H1 (cell line): Measurements from ENCODE around the gene SLC38A10. TPM values are rescaled to one million over a fixed set of nuclear protein-coding genes. Genes with fewer than 3 reads are reported as not detected.

Source experiments
- CTCF ChIA-PET: fragments of 300-600 bp; sonication (Branson Sonifier 250); formaldehyde crosslinking; loops from one replicate; lab custom pipeline; 2021; ENCODE audit not compliant: partially characterized antibody; lab: Charles Lee
- POLR2A ChIA-PET: fragments of 300-600 bp; sonication (Branson Sonifier 250); formaldehyde crosslinking; loops from one replicate; lab custom pipeline; 2021; ENCODE audit warnings: inconsistent platforms; ENCODE audit not compliant: partially characterized antibody; lab: Charles Lee
- DNase-seq, 2 experiments: peaks; one replicate each; pipeline versions ENCODE4 v3.0.0 to v3.0.0-alpha.2; 2010 to 2022; ENCODE audit warnings: low spot score in 2 of 2, low read depth in 1 of 2, mixed read lengths in 1 of 2
- FAIRE-seq: peaks from 2 replicates; lab custom pipeline; 2011; peaks lifted over from hg19 to GRCh38; lab: Jason Lieb, UNC
- H2AFZ ChIP-seq: 2 replicates; pipeline ENCODE4 v1.8.1; 2012; ENCODE audit warnings: low read length, inconsistent platforms
- H2AK5ac ChIP-seq: 2 replicates; pipeline ENCODE4 v1.6.1; 2013; ENCODE audit warnings: low read depth, low read length
- H2BK120ac ChIP-seq: replicated peaks from 2 replicates; pipeline ENCODE3; 2013; ENCODE audit warnings: low read depth, low read length, inconsistent platforms
- H2BK12ac ChIP-seq: 2 replicates; pipeline ENCODE4 v1.6.1; 2013; ENCODE audit warnings: low read depth, low read length
- H2BK15ac ChIP-seq: 2 replicates; pipeline ENCODE4 v1.6.1; 2013; ENCODE audit warnings: low read length
- H2BK20ac ChIP-seq: 2 replicates; pipeline ENCODE4 v1.6.1; 2013; ENCODE audit warnings: low read length
- H2BK5ac ChIP-seq: 2 replicates; pipeline ENCODE4 v1.6.1; 2013; ENCODE audit warnings: low read depth, low read length
- H3K14ac ChIP-seq: 2 replicates; pipeline ENCODE4 v1.6.1; 2013; ENCODE audit warnings: inconsistent platforms; ENCODE audit not compliant: insufficient read length
- H3K18ac ChIP-seq: 2 replicates; pipeline ENCODE4 v1.6.1; 2013; ENCODE audit warnings: low read length; ENCODE audit errors: extremely low read depth
- H3K23ac ChIP-seq: 2 replicates; pipeline ENCODE4 v1.6.1; 2013; ENCODE audit warnings: inconsistent platforms; ENCODE audit not compliant: insufficient read length
- H3K23me2 ChIP-seq: 2 replicates; pipeline ENCODE4 v1.6.1; 2013; ENCODE audit warnings: low read depth, low read length
- H3K27ac ChIP-seq: 2 replicates; pipeline ENCODE4 v1.6.1; 2011; ENCODE audit warnings: low read depth, low read length, inconsistent platforms
- H3K27me3 ChIP-seq, 4 experiments: replicated peaks in 1 of 4; 1 replicate in 1 of 4; 2 replicates in 3 of 4; pipeline versions ENCODE4 v1.6.1 to v1.8.1; 2011 to 2013; ENCODE audit warnings: low read length in 3 of 4, mild to moderate bottlenecking in 3 of 4, inconsistent platforms in 2 of 4, mixed read lengths in 2 of 4, moderate library complexity in 1 of 4; ENCODE audit not compliant: control insufficient read depth in 3 of 4, insufficient read depth in 3 of 4; ENCODE audit errors: extremely low read depth in 1 of 4
- H3K36me3 ChIP-seq, 4 experiments: 2 replicates each; pipeline versions ENCODE4 v1.6.1 to v1.8.1; 2011 to 2013; ENCODE audit warnings: mild to moderate bottlenecking in 4 of 4, low read length in 3 of 4, moderate library complexity in 2 of 4, control low read depth in 1 of 4, inconsistent platforms in 1 of 4; ENCODE audit not compliant: insufficient read depth in 4 of 4, control insufficient read depth in 2 of 4
- H3K4ac ChIP-seq: replicated peaks from 2 replicates; pipeline ENCODE3; 2013; ENCODE audit warnings: low read length, low read depth, mixed read lengths, inconsistent platforms; ENCODE audit not compliant: insufficient read length
- H3K4me1 ChIP-seq, 4 experiments: replicated peaks in 1 of 4; 1 replicate in 1 of 4; 2 replicates in 3 of 4; pipeline versions ENCODE4 v1.6.1 to v1.8.1; 2011 to 2013; ENCODE audit warnings: low read length in 3 of 4, inconsistent platforms in 2 of 4, mixed read lengths in 1 of 4; ENCODE audit not compliant: insufficient read depth in 4 of 4, control insufficient read depth in 3 of 4
- H3K4me2 ChIP-seq, 2 experiments: 2 replicates each; pipeline versions ENCODE4 v1.6.1 to v1.8.1; 2011 to 2013; ENCODE audit warnings: low read depth in 2 of 2, low read length in 2 of 2, control low read depth in 1 of 2, inconsistent platforms in 1 of 2, mild to moderate bottlenecking in 1 of 2; ENCODE audit not compliant: insufficient read depth in 1 of 2
- H3K4me3 ChIP-seq, 4 experiments: fragments of 200-600, 300-600 bp in 1 of 4; sonication (generic), shearing (Covaris generic), sonication (Bioruptor Twin) in 1 of 4; 2 replicates each; pipeline versions ENCODE4 v1.5.1 to v1.8.1; 2011 to 2016; ENCODE audit warnings: low read length in 4 of 4, low read depth in 3 of 4, control low read depth in 2 of 4, inconsistent platforms in 2 of 4, mild to moderate bottlenecking in 2 of 4, mixed read lengths in 1 of 4, moderate library complexity in 1 of 4; ENCODE audit not compliant: insufficient read depth in 2 of 4; ENCODE audit errors: extremely low read depth in 1 of 4
- H3K56ac ChIP-seq: replicated peaks from 2 replicates; pipeline ENCODE3; 2013; ENCODE audit warnings: low read depth, mild to moderate bottlenecking, mixed read lengths, low read length, inconsistent platforms; ENCODE audit not compliant: insufficient read length
- H3K79me1 ChIP-seq: 2 replicates; pipeline ENCODE4 v1.6.1; 2013; ENCODE audit warnings: low read depth, low read length, control low read depth
- H3K79me2 ChIP-seq, 2 experiments: 2 replicates each; pipeline versions ENCODE4 v1.6.1 to v1.8.1; 2012 to 2013; ENCODE audit warnings: low read length in 2 of 2, mild to moderate bottlenecking in 2 of 2, inconsistent platforms in 1 of 2; ENCODE audit not compliant: insufficient read depth in 2 of 2, control insufficient read depth in 1 of 2
- H3K9ac ChIP-seq, 4 experiments: replicated peaks in 1 of 4; 1 replicate in 1 of 4; 2 replicates in 3 of 4; pipeline versions ENCODE4 v1.6.1 to v1.8.1; 2011 to 2013; ENCODE audit warnings: low read depth in 3 of 4, low read length in 3 of 4, control low read depth in 2 of 4, mild to moderate bottlenecking in 2 of 4, moderate library complexity in 2 of 4, inconsistent platforms in 1 of 4; ENCODE audit errors: extremely low read depth in 1 of 4
- H3K9me3 ChIP-seq, 2 experiments: 2 replicates each; pipeline versions ENCODE4 v1.6.1 to v1.8.1; 2012 to 2013; ENCODE audit warnings: mild to moderate bottlenecking in 2 of 2, moderate library complexity in 2 of 2, control low read depth in 1 of 2, inconsistent platforms in 1 of 2, low read depth in 1 of 2, low read length in 1 of 2, mixed read lengths in 1 of 2; ENCODE audit not compliant: insufficient read depth in 2 of 2
- H4K20me1 ChIP-seq, 2 experiments: replicated peaks in 1 of 2; 2 replicates each; pipeline versions ENCODE3 to v1.8.1; 2011 to 2013; ENCODE audit warnings: inconsistent platforms in 2 of 2, low read length in 2 of 2, mild to moderate bottlenecking in 1 of 2; ENCODE audit not compliant: insufficient read depth in 2 of 2, control insufficient read depth in 1 of 2
- H4K5ac ChIP-seq: 2 replicates; pipeline ENCODE4 v1.6.1; 2013; ENCODE audit warnings: low read length, low read depth, mixed read lengths, inconsistent platforms; ENCODE audit not compliant: insufficient read length
- H4K8ac ChIP-seq: 2 replicates; pipeline ENCODE4 v1.8.0; 2013; ENCODE audit warnings: mild to moderate bottlenecking, moderate library complexity, low read length, inconsistent platforms; ENCODE audit not compliant: insufficient read depth; ENCODE audit errors: extremely low read depth
- H4K91ac ChIP-seq: replicated peaks from 2 replicates; pipeline ENCODE3; 2013; ENCODE audit warnings: low read length, mixed read lengths, inconsistent platforms; ENCODE audit not compliant: insufficient read length
- BCL11A ChIP-seq, 2 experiments: IDR thresholded peaks; one replicate each; pipeline ENCODE4 v1.6.1; 2011; ENCODE audit warnings: low read depth in 2 of 2, low read length in 2 of 2, mild to moderate bottlenecking in 2 of 2
- CEBPB ChIP-seq: IDR thresholded peaks from 2 replicates; pipeline ENCODE4 v1.6.1; 2012; ENCODE audit warnings: low read depth, low read length
- CREB1 ChIP-seq: IDR thresholded peaks from 2 replicates; pipeline ENCODE4 v1.6.1; 2012; ENCODE audit warnings: inconsistent platforms
- CTBP2 ChIP-seq: IDR thresholded peaks from 2 replicates; pipeline ENCODE4 v1.7.0; 2011; ENCODE audit warnings: borderline replicate concordance, mild to moderate bottlenecking, moderate library complexity, mixed read lengths, low read length; ENCODE audit not compliant: insufficient read depth, insufficient read length
- EGR1 ChIP-seq: IDR thresholded peaks from 2 replicates; pipeline ENCODE4 v1.6.1; 2011; ENCODE audit warnings: low read depth, low read length, borderline replicate concordance
- JUN ChIP-seq: IDR thresholded peaks from 2 replicates; pipeline ENCODE4 v1.6.1; 2011; ENCODE audit warnings: low read depth, mild to moderate bottlenecking, improper control_type of control experiment, low read length
- JUND ChIP-seq: IDR thresholded peaks from 2 replicates; pipeline ENCODE4 v1.6.1; 2011; ENCODE audit warnings: mild to moderate bottlenecking, improper control_type of control experiment, low read length
- NRF1 ChIP-seq: IDR thresholded peaks from 2 replicates; pipeline ENCODE4 v1.6.1; 2011; ENCODE audit warnings: mild to moderate bottlenecking, low read depth, low read length, improper control_type of control experiment
- POU5F1 ChIP-seq: IDR thresholded peaks from 2 replicates; pipeline ENCODE4 v1.6.1; 2011; ENCODE audit warnings: low read depth, mild to moderate bottlenecking, low read length, moderate library complexity
- RFX5 ChIP-seq: IDR thresholded peaks from 2 replicates; pipeline ENCODE4 v1.6.1; 2011; ENCODE audit warnings: low read depth, low read length, improper control_type of control experiment, borderline replicate concordance
- RNF2 ChIP-seq: fragments of 200-900, 300-1000 bp; sonication (generic); IDR thresholded peaks from 2 replicates; pipeline ENCODE4 v1.7.1; 2016; ENCODE audit warnings: borderline replicate concordance, low read depth, mild to moderate bottlenecking, antibody characterized with exemption, low read length; ENCODE audit not compliant: poor library complexity, severe bottlenecking; ENCODE audit errors: missing control alignments
- SAP30 ChIP-seq: fragments of 300-600 bp; sonication (generic); IDR thresholded peaks from 2 replicates; pipeline ENCODE4 v1.7.1; 2012; ENCODE audit warnings: low read length, moderate library complexity, mild to moderate bottlenecking, inconsistent platforms; ENCODE audit not compliant: insufficient read depth, insufficient replicate concordance
- SIRT6 ChIP-seq: IDR thresholded peaks from one replicate; pipeline ENCODE4 v1.7.1; 2012; ENCODE audit warnings: low read length, inconsistent platforms
- TAF7 ChIP-seq: optimal IDR thresholded peaks from 2 replicates; pipeline ENCODE3; 2011; ENCODE audit warnings: low read depth, mild to moderate bottlenecking, inconsistent platforms, low read length, moderate library complexity, borderline replicate concordance
- ZNF274 ChIP-seq: IDR thresholded peaks from 2 replicates; pipeline ENCODE4 v1.7.0; 2012; ENCODE audit warnings: low read length, borderline replicate concordance; ENCODE audit errors: extremely low read depth
- WGBS, 2 experiments: shearing (Covaris generic) in 1 of 2; methylation state at CpG; one replicate each; pipeline versions ENCODE4 v1.1.6 to v1.1.7; 2013 to 2015; ENCODE audit warnings: low lambda C conversion rate in 2 of 2, mixed read lengths in 2 of 2, inconsistent platforms in 1 of 2, low coverage in 1 of 2, missing lambda C conversion rate in 1 of 2; ENCODE audit not compliant: insufficient replicate concordance in 2 of 2, insufficient coverage in 1 of 2, insufficient read length in 1 of 2; ENCODE audit errors: extremely low coverage in 1 of 2, missing lambda C conversion rate in 1 of 2; 5-methylcytosine and 5-hydroxymethylcytosine counted together
- polyA plus RNA-seq, 7 experiments: library from polyadenylated mRNA; depleted of rRNA in 3 of 7; stranded (reverse) in 5 of 7; unstranded in 2 of 7; fragments of >200 nt in 5 of 7; fragments of 200-250 nt in 2 of 7; gene quantifications; 1 replicate in 5 of 7; 2 replicates in 1 of 7; 4 replicates in 1 of 7; pipeline versions ENCODE4 v1.2.1 to v1.2.3, GENCODE V29; 2011 to 2013; ENCODE audit warnings: missing spikeins in 2 of 7, mixed read lengths in 2 of 7
- total RNA-seq: library from RNA; stranded (reverse); fragmentation: NEBNext Ultra II Directional; extraction: Animal tissue kit (Norgen Biotek cat#: 25700); gene quantifications from 2 replicates; pipeline ENCODE4 v1.2.1, GENCODE V29; 2021

SLC38A10 gene
- total and polyA plus RNA-seq, 2 of the 8 experiments (the other 6 are each of a cell fraction or from before 2014, with no cell fraction given) = 26.4 to 41.0 TPM

- FAIRE-seq (no peak), DNase-seq (no peak)
- Histone ChIP-seq H4K20me1 (peaks cover 3 to 14% of the 10 kb centered on the region in 2 experiments), H2BK20ac (no peak overlapping the region), H2BK120ac (no peak overlapping the region), H3K14ac (no peak overlapping the region), H3K4ac (no peak overlapping the region), H4K91ac (no peak overlapping the region), H2BK12ac (no peak overlapping the region), H2BK15ac (no peak overlapping the region), H3K36me3 (peaks cover 0 to 3% (median 0%) of the 10 kb centered on the region in 4 experiments; a peak in 3 of 8 replicates), H3K4me3 (no peak overlapping the region), H3K9me3 (no peaks in the 10 kb centered on the region), H3K9ac (no peak overlapping the region), H2AFZ (no peak overlapping the region), H3K56ac (no peak overlapping the region), H3K4me2 (no peak overlapping the region), H3K23me2 (peaks cover 3% of the 10 kb centered on the region; the same call in 1 of the 2 replicates), H4K5ac (no peak overlapping the region), H3K27me3 (no peaks in the 10 kb centered on the region), H3K23ac (no peak overlapping the region), H2AK5ac (no peak overlapping the region), H3K4me1 (no peaks in the 10 kb centered on the region; a peak in 1 of 7 replicates), H4K8ac (no peak overlapping the region), H3K79me1 (peaks cover 5% of the 10 kb centered on the region; the same call in 1 of the 2 replicates), H3K27ac (no peak overlapping the region), H3K79me2 (no peaks in the 10 kb centered on the region; a peak in 2 of 4 replicates), H2BK5ac (no peak overlapping the region), H3K18ac (no peak overlapping the region)
- TF ChIP-seq EGR1 (no peak), JUN (no peak), ZNF274 (no peak), RNF2 (no peak), POU5F1 (no peak), TAF7 (no peak), CEBPB (no peak), SIRT6 (no peak), CTBP2 (no peak), SAP30 (no peak), BCL11A (IDR thresholded peaks at IDR 0.05; ENCODE audit: low read depth in 2 of 2, low read length in 2 of 2) (no peak), CREB1 (no peak), RFX5 (no peak), NRF1 (no peak), JUND (no peak)
- POLR2A ChIA-PET = no interaction called here
- WGBS, 2 experiments = 94% methylated on average over 8 of the region's 10 CpGs; no CpG with 5 or more reads in 1 of the 2 experiments
- CTCF ChIA-PET = interaction anchor here (1.0 to 1.5 kb wide), 3 partner anchors 12 to 176 kb away, joined by 3 to 4 read pairs (median 3); no protein-coding TSS in a partner anchor
Measured at GRCh38 chr17:81208651-81209050, 86.5 kb downstream of the SLC38A10 start.
